ENCODE results near the gene OXSR1. TPM values are rescaled to one million over a fixed set of nuclear protein-coding genes. Genes with fewer than 3 reads are reported as not detected.

OXSR1 gene
- total and polyA plus RNA-seq, 4 donors, result 4.3 to 24.7 (median 12.2) TPM

GRCh38 chr3:38141952-38142273 is 23.4 kb upstream of the OXSR1 start:
- peaks cover 4 to 27% (median 20%) of the 10 kb centered on the region in 4 donors for H3K4me1 ChIP-seq (ENCODE audit: control insufficient read depth in 4 of 4, insufficient read depth in 4 of 4, low read length in 3 of 4)
- TF ChIP-seq TAF1 (conservative IDR thresholded peaks at IDR 0.05), result no peak
- no peak for TF ChIP-seq RXRA (IDR thresholded peaks at IDR 0.05)
- no peak overlapping the region for H3K9ac ChIP-seq (ENCODE audit: low read depth in 1 of 2, low read length in 2 of 2)
- peaks cover 2 to 19% (median 16%) of the 10 kb centered on the region in 4 donors for H3K36me3 ChIP-seq (ENCODE audit: control insufficient read depth in 4 of 4, insufficient read depth in 3 of 4, low read depth in 1 of 4, low read length in 3 of 4)
- peaks cover 0 to 5% (median 2%) of the 10 kb centered on the region in 4 donors for H3K9me3 ChIP-seq (ENCODE audit: control insufficient read depth in 4 of 4, low read length in 3 of 4)
- no peaks in the 10 kb centered on the region for H3K27me3 ChIP-seq (ENCODE audit: control insufficient read depth in 4 of 4, insufficient read depth in 4 of 4, low read length in 3 of 4)
- 96% methylated on average over 2 of the region's 2 CpGs for WGBS
- no peak overlapping the region for H3K4me3 ChIP-seq (ENCODE audit: low read depth in 1 of 3, low read length in 3 of 3)
- no peak overlapping the region for H3K27ac ChIP-seq (ENCODE audit: low read depth in 1 of 2, low read length in 2 of 2)
- peak; percentile 4 for DNase-seq (ENCODE audit: low spot score)

GRCh38 chr3:38142959-38143358 is 22.4 kb upstream of the OXSR1 start:
- Histone ChIP-seq H3K9ac (ENCODE audit: low read depth in 1 of 2, low read length in 2 of 2) (no peak overlapping the region), H3K4me1 (ENCODE audit: control insufficient read depth in 4 of 4, insufficient read depth in 4 of 4, low read length in 3 of 4) (peaks cover 4 to 21% (median 15%) of the 10 kb centered on the region in 4 donors), H3K27me3 (ENCODE audit: control insufficient read depth in 4 of 4, insufficient read depth in 4 of 4, low read length in 3 of 4) (no peaks in the 10 kb centered on the region), H3K27ac (ENCODE audit: low read depth in 1 of 2, low read length in 2 of 2) (no peak overlapping the region), H3K36me3 (ENCODE audit: control insufficient read depth in 4 of 4, insufficient read depth in 3 of 4, low read depth in 1 of 4, low read length in 3 of 4) (peaks cover 2 to 19% (median 16%) of the 10 kb centered on the region in 4 donors), H3K4me3 (ENCODE audit: low read depth in 1 of 3, low read length in 3 of 3) (no peak overlapping the region), H3K9me3 (ENCODE audit: control insufficient read depth in 4 of 4, low read length in 3 of 4) (peaks cover 0 to 5% (median 2%) of the 10 kb centered on the region in 4 donors)
- DNase-seq (ENCODE audit: low spot score), result peak; percentile 6
- 96% methylated on average over 1 of the region's 1 CpG for WGBS
- TF ChIP-seq, protein P1, sequence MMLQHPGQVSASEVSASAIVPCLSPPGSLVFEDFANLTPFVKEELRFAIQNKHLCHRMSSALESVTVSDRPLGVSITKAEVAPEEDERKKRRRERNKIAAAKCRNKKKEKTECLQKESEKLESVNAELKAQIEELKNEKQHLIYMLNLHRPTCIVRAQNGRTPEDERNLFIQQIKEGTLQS (IDR thresholded peaks at IDR 0.05), result no peak
- no peak for TF ChIP-seq RAD21 (IDR thresholded peaks at IDR 0.05)
- TF ChIP-seq YY1 (IDR thresholded peaks at IDR 0.05), result no peak
- no peak for TF ChIP-seq NR2F2 (IDR thresholded peaks at IDR 0.05)
- TF ChIP-seq EGR1 (IDR thresholded peaks at IDR 0.05; ENCODE audit: low read depth in 2 of 2), result no peak
- TF ChIP-seq, protein P2, sequence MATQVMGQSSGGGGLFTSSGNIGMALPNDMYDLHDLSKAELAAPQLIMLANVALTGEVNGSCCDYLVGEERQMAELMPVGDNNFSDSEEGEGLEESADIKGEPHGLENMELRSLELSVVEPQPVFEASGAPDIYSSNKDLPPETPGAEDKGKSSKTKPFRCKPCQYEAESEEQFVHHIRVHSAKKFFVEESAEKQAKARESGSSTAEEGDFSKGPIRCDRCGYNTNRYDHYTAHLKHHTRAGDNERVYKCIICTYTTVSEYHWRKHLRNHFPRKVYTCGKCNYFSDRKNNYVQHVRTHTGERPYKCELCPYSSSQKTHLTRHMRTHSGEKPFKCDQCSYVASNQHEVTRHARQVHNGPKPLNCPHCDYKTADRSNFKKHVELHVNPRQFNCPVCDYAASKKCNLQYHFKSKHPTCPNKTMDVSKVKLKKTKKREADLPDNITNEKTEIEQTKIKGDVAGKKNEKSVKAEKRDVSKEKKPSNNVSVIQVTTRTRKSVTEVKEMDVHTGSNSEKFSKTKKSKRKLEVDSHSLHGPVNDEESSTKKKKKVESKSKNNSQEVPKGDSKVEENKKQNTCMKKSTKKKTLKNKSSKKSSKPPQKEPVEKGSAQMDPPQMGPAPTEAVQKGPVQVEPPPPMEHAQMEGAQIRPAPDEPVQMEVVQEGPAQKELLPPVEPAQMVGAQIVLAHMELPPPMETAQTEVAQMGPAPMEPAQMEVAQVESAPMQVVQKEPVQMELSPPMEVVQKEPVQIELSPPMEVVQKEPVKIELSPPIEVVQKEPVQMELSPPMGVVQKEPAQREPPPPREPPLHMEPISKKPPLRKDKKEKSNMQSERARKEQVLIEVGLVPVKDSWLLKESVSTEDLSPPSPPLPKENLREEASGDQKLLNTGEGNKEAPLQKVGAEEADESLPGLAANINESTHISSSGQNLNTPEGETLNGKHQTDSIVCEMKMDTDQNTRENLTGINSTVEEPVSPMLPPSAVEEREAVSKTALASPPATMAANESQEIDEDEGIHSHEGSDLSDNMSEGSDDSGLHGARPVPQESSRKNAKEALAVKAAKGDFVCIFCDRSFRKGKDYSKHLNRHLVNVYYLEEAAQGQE (IDR thresholded peaks at IDR 0.05), result no peak
- TF ChIP-seq JUND (IDR thresholded peaks at IDR 0.05), result no peak
- no peak for TF ChIP-seq FOXA1 (IDR thresholded peaks at IDR 0.05)
- no peak for TF ChIP-seq HNF4A (conservative IDR thresholded peaks at IDR 0.05)
- TF ChIP-seq, protein P3, sequence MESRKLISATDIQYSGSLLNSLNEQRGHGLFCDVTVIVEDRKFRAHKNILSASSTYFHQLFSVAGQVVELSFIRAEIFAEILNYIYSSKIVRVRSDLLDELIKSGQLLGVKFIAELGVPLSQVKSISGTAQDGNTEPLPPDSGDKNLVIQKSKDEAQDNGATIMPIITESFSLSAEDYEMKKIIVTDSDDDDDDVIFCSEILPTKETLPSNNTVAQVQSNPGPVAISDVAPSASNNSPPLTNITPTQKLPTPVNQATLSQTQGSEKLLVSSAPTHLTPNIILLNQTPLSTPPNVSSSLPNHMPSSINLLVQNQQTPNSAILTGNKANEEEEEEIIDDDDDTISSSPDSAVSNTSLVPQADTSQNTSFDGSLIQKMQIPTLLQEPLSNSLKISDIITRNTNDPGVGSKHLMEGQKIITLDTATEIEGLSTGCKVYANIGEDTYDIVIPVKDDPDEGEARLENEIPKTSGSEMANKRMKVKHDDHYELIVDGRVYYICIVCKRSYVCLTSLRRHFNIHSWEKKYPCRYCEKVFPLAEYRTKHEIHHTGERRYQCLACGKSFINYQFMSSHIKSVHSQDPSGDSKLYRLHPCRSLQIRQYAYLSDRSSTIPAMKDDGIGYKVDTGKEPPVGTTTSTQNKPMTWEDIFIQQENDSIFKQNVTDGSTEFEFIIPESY (IDR thresholded peaks at IDR 0.05), result no peak
- no peak for TF ChIP-seq SP1 (IDR thresholded peaks at IDR 0.05)
- TF ChIP-seq HNF4G (IDR thresholded peaks at IDR 0.05), result no peak
- TF ChIP-seq, protein P4, sequence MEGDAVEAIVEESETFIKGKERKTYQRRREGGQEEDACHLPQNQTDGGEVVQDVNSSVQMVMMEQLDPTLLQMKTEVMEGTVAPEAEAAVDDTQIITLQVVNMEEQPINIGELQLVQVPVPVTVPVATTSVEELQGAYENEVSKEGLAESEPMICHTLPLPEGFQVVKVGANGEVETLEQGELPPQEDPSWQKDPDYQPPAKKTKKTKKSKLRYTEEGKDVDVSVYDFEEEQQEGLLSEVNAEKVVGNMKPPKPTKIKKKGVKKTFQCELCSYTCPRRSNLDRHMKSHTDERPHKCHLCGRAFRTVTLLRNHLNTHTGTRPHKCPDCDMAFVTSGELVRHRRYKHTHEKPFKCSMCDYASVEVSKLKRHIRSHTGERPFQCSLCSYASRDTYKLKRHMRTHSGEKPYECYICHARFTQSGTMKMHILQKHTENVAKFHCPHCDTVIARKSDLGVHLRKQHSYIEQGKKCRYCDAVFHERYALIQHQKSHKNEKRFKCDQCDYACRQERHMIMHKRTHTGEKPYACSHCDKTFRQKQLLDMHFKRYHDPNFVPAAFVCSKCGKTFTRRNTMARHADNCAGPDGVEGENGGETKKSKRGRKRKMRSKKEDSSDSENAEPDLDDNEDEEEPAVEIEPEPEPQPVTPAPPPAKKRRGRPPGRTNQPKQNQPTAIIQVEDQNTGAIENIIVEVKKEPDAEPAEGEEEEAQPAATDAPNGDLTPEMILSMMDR (IDR thresholded peaks at IDR 0.05; ENCODE audit: low read depth, low read length, missing input control), result no peak
- TF ChIP-seq RXRA (IDR thresholded peaks at IDR 0.05), result no peak
- no peak for TF ChIP-seq MAX (IDR thresholded peaks at IDR 0.05)
- no peak for TF ChIP-seq TAF1 (conservative IDR thresholded peaks at IDR 0.05)
- no peak for TF ChIP-seq FOXA2 (IDR thresholded peaks at IDR 0.05)

Measured in liver (tissue), 9 donors.